RPMI7951 (cell line): ENCODE data around the gene TCEAL3. TPM values are rescaled to one million over a fixed set of nuclear protein-coding genes. Genes with fewer than 3 reads are reported as not detected.
"Not testable (repeated sequence)": the region's sequence is repeated elsewhere in the genome, so short reads cannot be mapped to it uniquely, and the experiment has no call there.

Experiments used
- DNase-seq: peaks from one replicate; pipeline ENCODE4 v3.0.0-alpha.2; 2012; ENCODE audit warnings: low read depth
- total RNA-seq: library from RNA; depleted of rRNA; stranded (reverse); fragments of >200 nt; shearing (Covaris generic); gene quantifications from 2 replicates; pipeline ENCODE4 v1.2.3, GENCODE V29; 2014

Gene TCEAL3
- total RNA-seq, 1 experiment from 2014 or later = 17.8 TPM

GRCh38 chrX:103626855-103627254 is 19.1 kb downstream of the TCEAL3 start:
- DNase-seq = no peak

- peak; percentile 36 for DNase-seq
Observed at GRCh38 chrX:103628386-103629317, 20.9 kb downstream of the TCEAL3 start, which contains the start of gene TCEAL1. Gene TCEAL1 (plus strand): TSS chrX:103628975. CDS start chrX:103629917, 942 bp downstream.

- DNase-seq = peak; percentile 60
Observed at GRCh38 chrX:103629318-103630170, 21.8 kb downstream of the TCEAL3 start.

GRCh38 chrX:103630171-103630511 is 22.4 kb downstream of the TCEAL3 start:
- no peak for DNase-seq

GRCh38 chrX:103631145-103631544 is 23.4 kb downstream of the TCEAL3 start:
- no peak for DNase-seq

GRCh38 chrX:103635436-103635835 is 27.7 kb downstream of the TCEAL3 start:
- no peak for DNase-seq

- DNase-seq = no peak
Observed at GRCh38 chrX:103637604-103638338, 30.0 kb downstream of the TCEAL3 start.

GRCh38 chrX:103638479-103639346 is 30.9 kb downstream of the TCEAL3 start:
- DNase-seq = not testable (repeated sequence)

- DNase-seq = peak; percentile 8
Observed at GRCh38 chrX:103640401-103641155, 32.8 kb downstream of the TCEAL3 start.

- no peak for DNase-seq
Observed at GRCh38 chrX:103644125-103644524, 36.4 kb downstream of the TCEAL3 start.

- DNase-seq = no peak
Observed at GRCh38 chrX:103647630-103648029, 39.9 kb downstream of the TCEAL3 start.

GRCh38 chrX:103651151-103651773 is 43.5 kb downstream of the TCEAL3 start:
- no peak for DNase-seq

- peak; percentile 41 for DNase-seq
Observed at GRCh38 chrX:103655230-103656000, 47.7 kb downstream of the TCEAL3 start.

GRCh38 chrX:103656617-103657016 is 48.9 kb downstream of the TCEAL3 start:
- DNase-seq = peak; percentile 87

GRCh38 chrX:103657066-103657465 is 49.3 kb downstream of the TCEAL3 start:
- DNase-seq = peak; percentile 40

- no peak for DNase-seq
Observed at GRCh38 chrX:103658681-103659433, 51.1 kb downstream of the TCEAL3 start.

- not testable (repeated sequence) for DNase-seq
Observed at GRCh38 chrX:103659460-103659859, 51.7 kb downstream of the TCEAL3 start.
